Measurements from ENCODE around the gene AKAP6.

DNA sequence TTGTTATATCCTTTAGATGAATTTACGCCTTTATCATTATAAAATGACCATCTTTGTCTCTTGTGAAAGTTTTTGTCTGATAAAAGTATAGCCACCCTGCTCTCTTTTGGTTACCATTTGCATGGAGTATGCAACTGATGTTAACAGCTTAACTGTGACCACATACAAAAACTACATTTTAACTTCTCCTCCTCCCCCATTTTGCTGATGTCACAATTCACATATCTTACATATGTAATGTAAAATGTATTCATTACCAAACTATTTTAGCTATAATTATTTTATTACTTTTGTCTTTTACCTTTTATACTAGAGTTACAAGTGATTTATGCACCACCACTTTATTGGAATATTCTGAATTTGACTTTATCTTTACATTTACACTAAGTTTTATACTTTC is 425.1 kb downstream of the AKAP6 start:
- TF ChIP-seq POLR2A (IDR thresholded peaks at IDR 0.05; ENCODE audit: low read depth, low read length) (no peak), TAF1 (IDR thresholded peaks at IDR 0.05; ENCODE audit: borderline replicate concordance, low read depth, low read length) (no peak), POLR2AphosphoS5 (IDR thresholded peaks at IDR 0.05; ENCODE audit: low read depth, low read length) (no peak)
